OCI-LY7 (cell line): ENCODE results near the gene NPLOC4. TPM values are rescaled to one million over a fixed set of nuclear protein-coding genes. Genes with fewer than 3 reads are reported as not detected.
A peak's percentile ranks its signal among the peaks of the same experiment; 100 is the strongest.

ENCODE experiments used
- BruUV-seq: library from RNA; stranded (reverse); fragments of 400-500 nt; replicated peaks from 2 replicates; lab custom pipeline; 2021; lab: Mats Ljungman, UMichigan
- CTCF ChIA-PET: fragments of 300-600 bp; sonication (Branson Sonifier 250); formaldehyde crosslinking; loops from one replicate; lab custom pipeline; 2022; ENCODE audit warnings: antibody characterized with exemption; ENCODE audit not compliant: unreplicated experiment; lab: Charles Lee
- POLR2A ChIA-PET: fragments of 300-600 bp; sonication (Branson Sonifier 250); formaldehyde crosslinking; loops from one replicate; lab custom pipeline; 2022; ENCODE audit warnings: antibody characterized with exemption; lab: Charles Lee
- DNase-seq: peaks from one replicate; pipeline ENCODE4 v3.0.0-alpha.2; 2015; ENCODE audit warnings: low spot score
- H2AFZ ChIP-seq: fragments of 200-600 bp; sonication (generic), shearing (Covaris generic); 2 replicates; pipeline ENCODE4 v1.6.1; 2014; ENCODE audit warnings: mild to moderate bottlenecking, antibody characterized with exemption, low read length, moderate library complexity
- H3K27ac ChIP-seq: fragments of 200-600 bp; sonication (generic); 2 replicates; pipeline ENCODE4 v1.5.1; 2014; ENCODE audit warnings: mixed run types, low read depth, mild to moderate bottlenecking, moderate library complexity, low read length, inconsistent platforms; ENCODE audit not compliant: poor library complexity, severe bottlenecking
- H3K36me3 ChIP-seq: fragments of 200-600 bp; sonication (generic); 2 replicates; pipeline ENCODE4 v1.6.1; 2014; ENCODE audit warnings: mild to moderate bottlenecking, antibody characterized with exemption, low read length, moderate library complexity, mixed read lengths; ENCODE audit not compliant: insufficient read depth
- H3K4me1 ChIP-seq: fragments of 200-600 bp; sonication (generic); 2 replicates; pipeline ENCODE4 v1.5.1; 2014; ENCODE audit warnings: mild to moderate bottlenecking, low read length; ENCODE audit not compliant: insufficient read depth, poor library complexity, severe bottlenecking
- H3K4me2 ChIP-seq: fragments of 200-600 bp; sonication (generic); 2 replicates; pipeline ENCODE4 v1.6.1; 2014; ENCODE audit warnings: mild to moderate bottlenecking, low read length
- H3K4me3 ChIP-seq: fragments of 200-600 bp; sonication (generic); 2 replicates; pipeline ENCODE4 v1.5.1; 2014; ENCODE audit warnings: mild to moderate bottlenecking, low read depth, low read length; ENCODE audit not compliant: poor library complexity, severe bottlenecking
- H3K79me2 ChIP-seq: fragments of 200-600 bp; sonication (generic); 2 replicates; pipeline ENCODE4 v1.6.1; 2016; ENCODE audit warnings: low read depth, mild to moderate bottlenecking, low read length, moderate library complexity, mixed read lengths; ENCODE audit not compliant: insufficient read depth
- H3K9me2 ChIP-seq: fragments of 200-600 bp; sonication (generic); 2 replicates; pipeline ENCODE4 v1.6.1; 2016; ENCODE audit warnings: mild to moderate bottlenecking, low read length, mixed read lengths; ENCODE audit not compliant: insufficient read depth
- H3K9me3 ChIP-seq: fragments of 200-600 bp; sonication (generic); 2 replicates; pipeline ENCODE4 v1.6.1; 2014; ENCODE audit warnings: mild to moderate bottlenecking, mixed run types, low read length, mixed read lengths
- H4K20me1 ChIP-seq: fragments of 200-600 bp; sonication (generic); 2 replicates; pipeline ENCODE4 v1.6.1; 2014; ENCODE audit warnings: mild to moderate bottlenecking, antibody characterized with exemption, low read length, moderate library complexity, mixed read lengths; ENCODE audit not compliant: insufficient read depth
- EZH2phosphoT487 ChIP-seq: fragments of 200-600 bp; sonication (generic); IDR thresholded peaks from 2 replicates; pipeline ENCODE4 v1.6.1; 2018; ENCODE audit warnings: low read depth, borderline replicate concordance, mild to moderate bottlenecking, mixed run types, antibody characterized with exemption, low read length, moderate library complexity, mixed read lengths
- intact Hi-C: fragments of 100-400 bp; cut with micrococcal nuclease; formaldehyde crosslinking; loops from one replicate; pipeline ENCODE4 v1.10.0; 2022; ENCODE audit not compliant: unreplicated experiment
- total RNA-seq, 2 experiments: library from RNA; depleted of rRNA in 1 of 2; stranded (reverse); fragments of >200 nt in 1 of 2; shearing (Covaris generic) in 1 of 2; gene quantifications; 2 replicates each; pipeline ENCODE4 v1.2.3, GENCODE V29; 2014 to 2022
- TF ChIP-seq, protein P1 (sequence below): fragments of 200-600 bp; sonication (generic); conservative IDR thresholded peaks from 2 replicates; pipeline ENCODE4 v1.5.1; 2014; ENCODE audit warnings: mild to moderate bottlenecking, antibody characterized with exemption, low read length, moderate library complexity, mixed read lengths

Gene NPLOC4
- total RNA-seq, 2 experiments from 2014 or later = 69.6 to 118 TPM

GRCh38 chr17:81518785-81519283, 118.1 kb downstream of the NPLOC4 start:
- TF ChIP-seq, protein P1, sequence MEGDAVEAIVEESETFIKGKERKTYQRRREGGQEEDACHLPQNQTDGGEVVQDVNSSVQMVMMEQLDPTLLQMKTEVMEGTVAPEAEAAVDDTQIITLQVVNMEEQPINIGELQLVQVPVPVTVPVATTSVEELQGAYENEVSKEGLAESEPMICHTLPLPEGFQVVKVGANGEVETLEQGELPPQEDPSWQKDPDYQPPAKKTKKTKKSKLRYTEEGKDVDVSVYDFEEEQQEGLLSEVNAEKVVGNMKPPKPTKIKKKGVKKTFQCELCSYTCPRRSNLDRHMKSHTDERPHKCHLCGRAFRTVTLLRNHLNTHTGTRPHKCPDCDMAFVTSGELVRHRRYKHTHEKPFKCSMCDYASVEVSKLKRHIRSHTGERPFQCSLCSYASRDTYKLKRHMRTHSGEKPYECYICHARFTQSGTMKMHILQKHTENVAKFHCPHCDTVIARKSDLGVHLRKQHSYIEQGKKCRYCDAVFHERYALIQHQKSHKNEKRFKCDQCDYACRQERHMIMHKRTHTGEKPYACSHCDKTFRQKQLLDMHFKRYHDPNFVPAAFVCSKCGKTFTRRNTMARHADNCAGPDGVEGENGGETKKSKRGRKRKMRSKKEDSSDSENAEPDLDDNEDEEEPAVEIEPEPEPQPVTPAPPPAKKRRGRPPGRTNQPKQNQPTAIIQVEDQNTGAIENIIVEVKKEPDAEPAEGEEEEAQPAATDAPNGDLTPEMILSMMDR = no peak
- no peak for TF ChIP-seq EZH2phosphoT487
- ChIA-PET POLR2A (interaction anchor here (0.6 to 2.2 kb wide), 8 partner anchors 10 to 224 kb away, joined by 3 to 15 read pairs (median 4); partner anchors contain the start of genes ARL16, BAHCC1, FAAP100 and HGS), CTCF (interaction anchor here (2.3 kb wide), 1 partner anchor 82 kb away, joined by 9 read pairs; no protein-coding TSS in a partner anchor)
- Histone ChIP-seq H3K36me3 (no peaks in the 10 kb centered on the region), H3K4me3 (peak overlapping the region; percentile 90), H3K27ac (peak overlapping the region; percentile 89), H2AFZ (peak overlapping the region; percentile 72), H4K20me1 (no peaks in the 10 kb centered on the region), H3K9me2 (no peaks in the 10 kb centered on the region), H3K4me2 (peak overlapping the region; percentile 80), H3K79me2 (peaks cover 18% of the 10 kb centered on the region; the same call in 1 of the 2 replicates), H3K4me1 (peaks cover 60% of the 10 kb centered on the region), H3K9me3 (no peaks in the 10 kb centered on the region)
- intact Hi-C loops = loop anchor here (1.0 to 10.0 kb wide), 4 partner anchors 82 to 353 kb away; partner anchors contain the start of genes ARHGDIA, ARL16, BAHCC1 and HGS
- BruUV-seq = no TSS peak
- peak; percentile 63 for DNase-seq

DNA sequence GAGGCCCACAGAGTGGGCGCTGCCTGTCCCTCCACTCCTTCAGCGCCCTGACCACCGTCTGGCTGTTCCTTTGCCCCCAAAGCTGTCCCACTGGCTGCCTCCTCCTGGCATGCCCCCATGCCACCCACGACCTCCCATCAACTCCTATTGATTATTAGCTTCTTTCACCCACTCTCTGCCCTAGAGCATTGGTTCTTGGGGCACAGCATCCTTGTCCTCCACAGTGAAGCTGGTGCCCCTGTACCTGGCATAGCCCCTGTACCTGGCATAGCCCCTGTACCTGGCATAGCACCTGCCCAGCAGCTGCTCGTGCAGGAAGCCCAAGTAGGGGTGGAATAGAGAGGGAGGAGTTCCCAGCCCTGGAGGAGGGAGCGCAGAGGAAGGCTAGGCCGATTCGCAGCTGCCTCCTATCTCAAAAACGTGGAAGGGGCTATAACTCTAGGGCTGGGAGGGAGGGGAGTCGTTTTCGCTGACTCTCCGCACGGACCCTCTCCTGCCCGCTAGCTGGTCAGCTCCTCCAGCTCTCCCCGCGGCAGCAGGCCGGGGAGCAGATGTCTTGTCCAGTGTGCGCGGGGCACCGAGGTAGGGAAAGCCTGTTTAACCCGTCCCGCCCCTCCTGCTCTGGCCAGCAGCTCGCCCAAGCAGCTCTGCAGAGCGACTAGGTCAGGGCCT, 118.7 kb downstream of the NPLOC4 start:
- Histone ChIP-seq H3K27ac (peak overlapping the region; percentile 89), H2AFZ (no peak overlapping the region)
- BruUV-seq = no TSS peak

More for the DNA sequence above, 118.7 kb downstream of the NPLOC4 start:
- H3K4me2 ChIP-seq = peak overlapping the region; percentile 80
- peak overlapping the region; percentile 90 for H3K4me3 ChIP-seq
- CTCF ChIA-PET = interaction anchor here (2.3 kb wide), 1 partner anchor 83 kb away, joined by 9 read pairs; no protein-coding TSS in a partner anchor
- peaks cover 18% of the 10 kb centered on the region; the same call in 1 of the 2 replicates for H3K79me2 ChIP-seq
- DNase-seq = peak; percentile 40
- POLR2A ChIA-PET = interaction anchor here (0.6 to 2.2 kb wide), 10 partner anchors 10 to 267 kb away, joined by 3 to 15 read pairs (median 4); partner anchors contain the start of genes ARL16, BAHCC1, FAAP100 and HGS
- no peaks in the 10 kb centered on the region for H3K9me3 ChIP-seq
- TF ChIP-seq, protein P1 = peak; percentile 12; the same call in 1 of the 2 replicates
- TF ChIP-seq EZH2phosphoT487 = no peak
- H4K20me1 ChIP-seq = no peaks in the 10 kb centered on the region
- H3K9me2 ChIP-seq = no peaks in the 10 kb centered on the region
- H3K4me1 ChIP-seq = peaks cover 66% of the 10 kb centered on the region
- intact Hi-C loops = loop anchor here (5.0 to 10.0 kb wide), 3 partner anchors 123 to 354 kb away; partner anchors contain the start of genes ARHGDIA, ARL16, BAHCC1 and HGS
- H3K36me3 ChIP-seq = no peaks in the 10 kb centered on the region
